Measurements from ENCODE around the gene CARD6.
"Not testable (repeated sequence)": the region's sequence is repeated elsewhere in the genome, so short reads cannot be mapped to it uniquely, and the experiment has no call there.

DNA sequence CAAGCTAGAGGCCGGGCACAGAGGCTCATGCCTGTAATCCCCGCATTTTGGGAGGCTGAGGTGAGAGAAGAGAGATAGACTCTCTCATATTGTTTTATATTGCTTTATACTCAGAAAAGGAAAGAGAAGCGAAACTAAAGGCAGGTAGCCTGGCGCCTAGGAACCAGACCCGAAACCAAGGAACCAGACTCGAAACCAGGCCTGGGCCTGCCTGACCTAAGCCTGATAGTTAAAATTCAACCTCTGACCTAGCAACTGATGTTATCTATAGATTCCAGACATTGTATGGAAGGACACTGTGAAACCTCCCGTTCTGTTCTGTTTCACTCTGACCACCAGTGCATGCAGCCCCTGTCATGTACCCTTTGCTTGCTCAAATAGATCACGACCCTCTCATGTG, 31.1 kb downstream of the CARD6 start:
- TF ChIP-seq ZFP30 (CRISPR knock-in tag; IDR thresholded peaks at IDR 0.05); CSDC2 (CRISPR knock-in tag; IDR thresholded peaks at IDR 0.05); PPARA (CRISPR knock-in tag; IDR thresholded peaks at IDR 0.05; ENCODE audit: borderline replicate concordance); CREB5 (CRISPR knock-in tag; IDR thresholded peaks at IDR 0.05; ENCODE audit: low read depth); OSR1 (CRISPR knock-in tag; IDR thresholded peaks at IDR 0.05); ZFP3 (CRISPR knock-in tag; IDR thresholded peaks at IDR 0.05); ZNF8 (CRISPR knock-in tag; IDR thresholded peaks at IDR 0.05); ARNTL (CRISPR knock-in tag; IDR thresholded peaks at IDR 0.05; ENCODE audit: borderline replicate concordance, low read depth); RARB (CRISPR knock-in tag; IDR thresholded peaks at IDR 0.05); ZC3H10 (CRISPR knock-in tag; IDR thresholded peaks at IDR 0.05): not testable (repeated sequence)
- TF ChIP-seq, protein P1, sequence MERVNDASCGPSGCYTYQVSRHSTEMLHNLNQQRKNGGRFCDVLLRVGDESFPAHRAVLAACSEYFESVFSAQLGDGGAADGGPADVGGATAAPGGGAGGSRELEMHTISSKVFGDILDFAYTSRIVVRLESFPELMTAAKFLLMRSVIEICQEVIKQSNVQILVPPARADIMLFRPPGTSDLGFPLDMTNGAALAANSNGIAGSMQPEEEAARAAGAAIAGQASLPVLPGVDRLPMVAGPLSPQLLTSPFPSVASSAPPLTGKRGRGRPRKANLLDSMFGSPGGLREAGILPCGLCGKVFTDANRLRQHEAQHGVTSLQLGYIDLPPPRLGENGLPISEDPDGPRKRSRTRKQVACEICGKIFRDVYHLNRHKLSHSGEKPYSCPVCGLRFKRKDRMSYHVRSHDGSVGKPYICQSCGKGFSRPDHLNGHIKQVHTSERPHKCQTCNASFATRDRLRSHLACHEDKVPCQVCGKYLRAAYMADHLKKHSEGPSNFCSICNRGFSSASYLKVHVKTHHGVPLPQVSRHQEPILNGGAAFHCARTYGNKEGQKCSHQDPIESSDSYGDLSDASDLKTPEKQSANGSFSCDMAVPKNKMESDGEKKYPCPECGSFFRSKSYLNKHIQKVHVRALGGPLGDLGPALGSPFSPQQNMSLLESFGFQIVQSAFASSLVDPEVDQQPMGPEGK (CRISPR knock-in tag; IDR thresholded peaks at IDR 0.05; ENCODE audit: borderline replicate concordance): not testable (repeated sequence)

Measured in SK-N-SH treated with all-trans-retinoic acid at 6 μM for 48 hours (cell line).